Keratinocyte (primary cell): ENCODE data around the gene CDKN2AIP. TPM values are rescaled to one million over a fixed set of nuclear protein-coding genes. Genes with fewer than 3 reads are reported as not detected.

Experiments used
- DNase-seq: peaks from one replicate; pipeline ENCODE4 v3.0.0-alpha.2; 2011; ENCODE audit warnings: low read depth, missing footprints, low spot score
- FAIRE-seq: peaks from 2 replicates; lab custom pipeline; 2011; peaks lifted over from hg19 to GRCh38; lab: Jason Lieb, UNC
- H2AFZ ChIP-seq: 2 replicates; pipeline ENCODE4 v1.6.0; 2012; ENCODE audit warnings: low read length, control low read depth, inconsistent platforms; ENCODE audit not compliant: control insufficient read depth
- H3K27ac ChIP-seq: 2 replicates; pipeline ENCODE4 v1.5.1; 2011; ENCODE audit warnings: low read length; ENCODE audit not compliant: control insufficient read depth, insufficient read depth
- H3K27me3 ChIP-seq: 3 replicates; pipeline ENCODE4 v1.6.0; 2011; ENCODE audit warnings: low read length; ENCODE audit not compliant: control insufficient read depth, insufficient read depth; ENCODE audit errors: extremely low read depth
- H3K36me3 ChIP-seq, 2 experiments: 2 replicates in 1 of 2; 3 replicates in 1 of 2; pipeline ENCODE4 v1.5.1; 2011; ENCODE audit warnings: low read length in 2 of 2, mild to moderate bottlenecking in 1 of 2; ENCODE audit not compliant: control insufficient read depth in 2 of 2, insufficient read depth in 2 of 2; ENCODE audit errors: extremely low read depth in 1 of 2
- H3K4me1 ChIP-seq: 3 replicates; pipeline ENCODE4 v1.5.1; 2011; ENCODE audit warnings: low read length; ENCODE audit not compliant: control insufficient read depth, insufficient read depth; ENCODE audit errors: extremely low read depth
- H3K4me2 ChIP-seq: 3 replicates; pipeline ENCODE4 v1.6.0; 2011; ENCODE audit warnings: low read depth, low read length; ENCODE audit not compliant: control insufficient read depth, insufficient read depth; ENCODE audit errors: extremely low read depth
- H3K4me3 ChIP-seq, 3 experiments: fragments of 200-600 bp in 1 of 3; sonication (generic) in 1 of 3; 2 replicates in 2 of 3; 3 replicates in 1 of 3; pipeline ENCODE4 v1.5.1; 2011 to 2016; ENCODE audit warnings: low read length in 3 of 3, mild to moderate bottlenecking in 3 of 3, control low read depth in 2 of 3, inconsistent platforms in 1 of 3, low read depth in 1 of 3, mixed read lengths in 1 of 3, mixed run types in 1 of 3, moderate library complexity in 1 of 3; ENCODE audit not compliant: control insufficient read depth in 2 of 3, insufficient read depth in 2 of 3; ENCODE audit errors: extremely low read depth in 1 of 3
- H3K79me2 ChIP-seq: 2 replicates; pipeline ENCODE4 v1.6.0; 2012; ENCODE audit warnings: low read length; ENCODE audit not compliant: control insufficient read depth, insufficient read depth
- H3K9ac ChIP-seq: 3 replicates; pipeline ENCODE4 v1.6.0; 2011; ENCODE audit warnings: low read length; ENCODE audit not compliant: control insufficient read depth, insufficient read depth; ENCODE audit errors: extremely low read depth
- H3K9me1 ChIP-seq: 3 replicates; pipeline ENCODE4 v1.6.0; 2011; ENCODE audit warnings: low read length; ENCODE audit not compliant: control insufficient read depth, insufficient read depth; ENCODE audit errors: extremely low read depth
- H3K9me3 ChIP-seq: 2 replicates; pipeline ENCODE4 v1.5.1; 2012; ENCODE audit warnings: low read depth, low read length; ENCODE audit not compliant: control insufficient read depth
- H4K20me1 ChIP-seq: 3 replicates; pipeline ENCODE4 v1.6.0; 2011; ENCODE audit warnings: low read length; ENCODE audit not compliant: control insufficient read depth, insufficient read depth; ENCODE audit errors: extremely low read depth
- CTCF ChIP-seq, 3 experiments: IDR thresholded peaks in 1 of 3; conservative IDR thresholded peaks in 1 of 3; optimal IDR thresholded peaks in 1 of 3; 2 replicates in 2 of 3; 3 replicates in 1 of 3; pipeline versions ENCODE3 to v1.5.1; 2011; ENCODE audit warnings: low read length in 3 of 3, mild to moderate bottlenecking in 3 of 3, moderate library complexity in 2 of 3, control low read depth in 1 of 3, inconsistent platforms in 1 of 3; ENCODE audit not compliant: insufficient read depth in 2 of 3; ENCODE audit errors: extremely low read depth in 1 of 3
- EZH2 ChIP-seq: IDR thresholded peaks from one replicate; pipeline ENCODE4 v1.6.1; 2012; ENCODE audit warnings: inconsistent platforms, mild to moderate bottlenecking, low read length, moderate library complexity
- dilution Hi-C: fragments of 300-500 bp; cut with MboI; formaldehyde crosslinking; loops from one replicate; pipeline ENCODE4 v1.7.0; 2020; ENCODE audit warnings: low sequenced_read_pairs; ENCODE audit not compliant: extremely low pct_ligation_motif_present
- polyA plus RNA-seq, 5 experiments: library from polyadenylated mRNA; depleted of rRNA in 3 of 5; stranded (reverse) in 3 of 5; stranded (forward) in 1 of 5; unstranded in 1 of 5; fragments of >200 nt; gene quantifications; 1 replicate in 1 of 5; 2 replicates in 3 of 5; 3 replicates in 1 of 5; pipeline versions ENCODE4 v1.2.1 to v1.2.3, GENCODE V29; 2011 to 2012; ENCODE audit warnings: missing spikeins in 2 of 5, low read depth in 1 of 5, low replicate concordance in 1 of 5

CDKN2AIP gene
- polyA plus RNA-seq, 1 donor (not counting 4 experiments of a cell fraction or from before 2014, with no cell fraction given), result 13.6 TPM

- no peaks in the 10 kb centered on the region for H3K79me2 ChIP-seq
- no peaks in the 10 kb centered on the region for H4K20me1 ChIP-seq
- no peaks in the 10 kb centered on the region for H3K9me1 ChIP-seq
- H3K4me2 ChIP-seq, result no peak overlapping the region
- DNase-seq (no peak), FAIRE-seq (no peak)
- H3K27ac ChIP-seq, result no peak overlapping the region
- no peaks in the 10 kb centered on the region for H3K36me3 ChIP-seq
- no peaks in the 10 kb centered on the region for H3K9me3 ChIP-seq
- H2AFZ ChIP-seq, result no peak overlapping the region
- dilution Hi-C loops, result loop anchor here (10.0 kb wide), 1 partner anchor 81 kb away; the partner anchor contains the start of genes CLDN22 and CLDN24
- no peaks in the 10 kb centered on the region for H3K4me1 ChIP-seq
- H3K9ac ChIP-seq, result no peak overlapping the region
- no peak for TF ChIP-seq EZH2
- no peak overlapping the region for H3K4me3 ChIP-seq
- no peaks in the 10 kb centered on the region for H3K27me3 ChIP-seq
Observed at GRCh38 chr4:183405303-183405702, 39.1 kb upstream of the CDKN2AIP start.

- Histone ChIP-seq H3K9me1 (no peaks in the 10 kb centered on the region), H3K9me3 (no peaks in the 10 kb centered on the region), H4K20me1 (no peaks in the 10 kb centered on the region), H3K79me2 (no peaks in the 10 kb centered on the region), H2AFZ (peak overlapping the region; percentile 96), H3K27me3 (no peaks in the 10 kb centered on the region), H3K4me3 (peak overlapping the region; percentile 22 to 80 (median 75)), H3K4me2 (peak overlapping the region; percentile 99), H3K9ac (peak overlapping the region; percentile 61), H3K27ac (no peak overlapping the region), H3K36me3 (no peaks in the 10 kb centered on the region), H3K4me1 (no peaks in the 10 kb centered on the region)
- no peak for DNase-seq
- peak; percentile 48 for FAIRE-seq
- TF ChIP-seq CTCF (optimal IDR thresholded peaks at IDR 0.05 in 1 of 3, IDR thresholded peaks at IDR 0.05 in 1 of 3, conservative IDR thresholded peaks at IDR 0.05 in 1 of 3; ENCODE audit: extremely low read depth in 1 of 3, insufficient read depth in 2 of 3, low read length in 3 of 3) (peak; percentile 76 to 94 (median 89)), EZH2 (no peak)
- dilution Hi-C loops, result loop anchor here (10.0 kb wide), 1 partner anchor 82 kb away; the partner anchor contains the start of genes CLDN22 and CLDN24
Observed at GRCh38 chr4:183407128-183407585, 37.3 kb upstream of the CDKN2AIP start.
